Lower leg skin (tissue), 4 donors: ENCODE data around the gene TRIM34. TPM values are rescaled to one million over a fixed set of nuclear protein-coding genes. Genes with fewer than 3 reads are reported as not detected.

ENCODE experiments used
- DNase-seq, 2 donors: peaks; one replicate each; pipeline ENCODE4 v3.0.0-alpha.2; 2019; ENCODE audit warnings: low spot score in 2 of 2
- H3K4me3 ChIP-seq: fragments of 200-600 bp; sonication (generic); 2 replicates; pipeline ENCODE4 v1.5.1; 2017; ENCODE audit warnings: mild to moderate bottlenecking, low read depth; ENCODE audit not compliant: poor library complexity, severe bottlenecking
- CTCF ChIP-seq, 3 donors: fragments of 450-650 bp; IDR thresholded peaks; one replicate each; pipeline ENCODE4 v1.5.1; 2016; ENCODE audit warnings: antibody characterized with exemption in 3 of 3, mild to moderate bottlenecking in 3 of 3, moderate library complexity in 2 of 3
- POLR2A ChIP-seq, 2 donors: fragments of 450-650 bp; IDR thresholded peaks; one replicate each; pipeline ENCODE4 v1.6.1; 2016 to 2017; ENCODE audit warnings: antibody characterized with exemption in 2 of 2, mild to moderate bottlenecking in 1 of 2, moderate library complexity in 1 of 2
- WGBS, 2 donors: methylation state at CpG; one replicate each; pipeline ENCODE4 v1.1.5; 2018; 5-methylcytosine and 5-hydroxymethylcytosine counted together
- intact Hi-C: fragments of 100-400 bp; cut with DNase I; formaldehyde crosslinking; loops from one replicate; pipeline ENCODE4 v1.15.0; 2023; ENCODE audit warnings: low total_unique reads
- total RNA-seq, 4 donors: library from RNA; depleted of rRNA; stranded (reverse); fragments of >200 nt; gene quantifications; one replicate each; pipeline ENCODE4 v1.1.0, GENCODE V29; 2016

The TRIM34 gene
- total RNA-seq, 4 donors from 2014 or later: 2.7 to 10.3 (median 6.9) TPM

DNA sequence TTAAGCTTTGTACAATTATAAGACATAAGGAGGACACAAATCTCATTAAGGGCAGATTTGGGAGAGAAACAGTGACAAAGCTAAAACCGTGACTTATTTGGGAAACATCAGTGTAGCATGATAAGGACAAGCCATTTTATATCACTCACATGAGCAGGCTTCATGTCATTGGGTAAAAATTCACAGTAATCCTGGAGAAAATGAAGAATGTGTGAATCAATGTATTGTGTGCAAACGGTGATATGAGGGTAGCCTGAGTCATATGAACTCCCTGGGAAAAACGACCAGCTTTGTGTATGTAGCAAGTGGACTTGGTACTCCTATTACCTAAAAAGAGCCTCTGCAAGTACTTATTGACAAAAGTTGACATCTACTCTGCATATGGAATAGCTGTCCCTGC is 6.0 kb upstream of the TRIM34 start:
- DNase-seq: no peak
- no peak overlapping the region for H3K4me3 ChIP-seq
- TF ChIP-seq CTCF (IDR thresholded peaks at IDR 0.05): no peak
- no peak for TF ChIP-seq POLR2A (IDR thresholded peaks at IDR 0.05)
- intact Hi-C loops: no loop called here
- 77 to 83% methylated on average over 3 of the region's 3 CpGs for WGBS, 2 donors

GRCh38 chr11:5620651-5621521 is 3.9 kb upstream of the TRIM34 start:
- no peak overlapping the region for H3K4me3 ChIP-seq
- TF ChIP-seq POLR2A (IDR thresholded peaks at IDR 0.05) (no peak), CTCF (IDR thresholded peaks at IDR 0.05) (no peak)
- intact Hi-C loops: no loop called here
- 35 to 46% methylated on average over 3 of the region's 3 CpGs for WGBS, 2 donors
- no peak for DNase-seq

- H3K4me3 ChIP-seq: no peak overlapping the region
- DNase-seq: no peak
- TF ChIP-seq POLR2A (IDR thresholded peaks at IDR 0.05) (no peak), CTCF (IDR thresholded peaks at IDR 0.05) (no peak)
- intact Hi-C loops: no loop called here
Measured at GRCh38 chr11:5621580-5621979, 3.2 kb upstream of the TRIM34 start.

- intact Hi-C loops: no loop called here
- DNase-seq: no peak
- WGBS, 2 donors: 95 to 97% methylated on average over 3 of the region's 3 CpGs
- no peak overlapping the region for H3K4me3 ChIP-seq
- TF ChIP-seq POLR2A (IDR thresholded peaks at IDR 0.05): no peak
Measured at GRCh38 chr11:5622802-5623201, 2.0 kb upstream of the TRIM34 start.

- 3 to 20% methylated on average over 4 of the region's 4 CpGs for WGBS, 2 donors
- intact Hi-C loops: no loop called here
- DNase-seq: no peak
- peak overlapping the region; percentile 36 for H3K4me3 ChIP-seq
- no peak for TF ChIP-seq CTCF (IDR thresholded peaks at IDR 0.05)
- TF ChIP-seq POLR2A (IDR thresholded peaks at IDR 0.05): no peak
Measured at GRCh38 chr11:5625281-5625680, 480 bp downstream of the TRIM34 start.

GRCh38 chr11:5626196-5626595 is 1.4 kb downstream of the TRIM34 start:
- TF ChIP-seq CTCF (IDR thresholded peaks at IDR 0.05) (no peak), POLR2A (IDR thresholded peaks at IDR 0.05) (no peak)
- WGBS, 2 donors: 75 to 85% methylated on average over 5 of the region's 5 CpGs
- intact Hi-C loops: no loop called here
- no peak for DNase-seq
- H3K4me3 ChIP-seq: no peak overlapping the region
